Measurements from ENCODE around the gene BMI1.

DNA sequence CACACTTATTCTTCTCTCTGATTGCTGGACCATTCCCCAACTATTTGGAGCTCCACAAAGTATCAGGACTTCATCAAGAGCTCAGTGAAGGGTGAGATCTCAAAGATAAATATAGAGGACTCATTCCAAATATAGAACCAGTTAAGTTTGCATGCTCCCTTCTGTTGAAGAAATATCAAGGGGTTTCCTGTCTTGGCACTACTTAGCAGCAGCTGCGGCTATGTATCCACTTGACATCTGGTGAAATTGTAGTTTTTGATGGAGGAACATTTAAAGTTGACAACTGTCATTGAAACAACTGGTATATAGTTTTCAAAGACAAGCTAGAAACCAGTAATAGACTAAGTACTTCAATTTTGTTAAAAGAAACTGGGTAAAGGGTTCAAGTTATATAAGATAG is 23.4 kb downstream of the BMI1 start:
- TF ChIP-seq, protein P1, sequence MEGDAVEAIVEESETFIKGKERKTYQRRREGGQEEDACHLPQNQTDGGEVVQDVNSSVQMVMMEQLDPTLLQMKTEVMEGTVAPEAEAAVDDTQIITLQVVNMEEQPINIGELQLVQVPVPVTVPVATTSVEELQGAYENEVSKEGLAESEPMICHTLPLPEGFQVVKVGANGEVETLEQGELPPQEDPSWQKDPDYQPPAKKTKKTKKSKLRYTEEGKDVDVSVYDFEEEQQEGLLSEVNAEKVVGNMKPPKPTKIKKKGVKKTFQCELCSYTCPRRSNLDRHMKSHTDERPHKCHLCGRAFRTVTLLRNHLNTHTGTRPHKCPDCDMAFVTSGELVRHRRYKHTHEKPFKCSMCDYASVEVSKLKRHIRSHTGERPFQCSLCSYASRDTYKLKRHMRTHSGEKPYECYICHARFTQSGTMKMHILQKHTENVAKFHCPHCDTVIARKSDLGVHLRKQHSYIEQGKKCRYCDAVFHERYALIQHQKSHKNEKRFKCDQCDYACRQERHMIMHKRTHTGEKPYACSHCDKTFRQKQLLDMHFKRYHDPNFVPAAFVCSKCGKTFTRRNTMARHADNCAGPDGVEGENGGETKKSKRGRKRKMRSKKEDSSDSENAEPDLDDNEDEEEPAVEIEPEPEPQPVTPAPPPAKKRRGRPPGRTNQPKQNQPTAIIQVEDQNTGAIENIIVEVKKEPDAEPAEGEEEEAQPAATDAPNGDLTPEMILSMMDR (IDR thresholded peaks at IDR 0.05): no peak
- no peak for TF ChIP-seq ZFX (IDR thresholded peaks at IDR 0.05; ENCODE audit: borderline replicate concordance)
